SU-DHL-6 (cell line): Measurements from ENCODE around the gene SUPT3H.

Source experiments
- EZH2phosphoT487 ChIP-seq: fragments of 200-600 bp; sonication (generic), shearing (Covaris generic); conservative IDR thresholded peaks from 2 replicates; pipeline ENCODE4 v1.6.1; 2018; ENCODE audit warnings: mild to moderate bottlenecking, antibody characterized with exemption, low read length, moderate library complexity, mixed read lengths
- TF ChIP-seq, protein P1 (sequence below): fragments of 200-600 bp; sonication (generic); IDR thresholded peaks from one replicate; pipeline ENCODE4 v1.5.1; 2017; ENCODE audit warnings: antibody characterized with exemption, mild to moderate bottlenecking, low read length, moderate library complexity; ENCODE audit not compliant: insufficient read depth, poor library complexity, severe bottlenecking

DNA sequence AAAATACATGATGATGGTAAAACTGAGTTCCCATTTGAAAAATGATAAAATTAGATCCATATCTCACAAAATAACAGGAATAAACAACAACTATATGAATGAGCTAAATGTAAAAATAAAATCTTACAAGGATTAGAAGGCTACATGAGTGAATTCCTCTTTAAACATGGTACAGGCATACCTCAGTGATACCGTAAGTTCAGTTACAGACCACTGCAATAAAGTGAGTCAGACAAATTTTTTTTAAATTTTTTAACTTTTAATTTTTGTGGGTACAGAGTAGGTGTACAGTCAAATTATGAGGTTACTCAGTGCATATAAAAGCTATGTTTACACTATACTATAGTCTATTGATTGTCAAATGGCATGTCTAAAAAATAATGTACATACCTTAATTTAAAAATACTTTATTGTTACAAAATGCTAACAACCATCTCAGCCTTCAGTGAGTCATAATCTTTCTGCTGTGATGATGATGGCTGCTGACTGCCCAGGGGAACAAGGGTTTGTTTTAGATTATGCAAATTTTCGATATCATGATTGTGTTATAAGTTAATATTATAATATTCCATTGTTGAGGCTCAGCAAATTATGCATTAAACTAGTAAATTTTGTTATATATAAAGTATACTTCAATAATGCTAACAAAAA, 272.4 kb downstream of the SUPT3H start:
- TF ChIP-seq, protein P1, sequence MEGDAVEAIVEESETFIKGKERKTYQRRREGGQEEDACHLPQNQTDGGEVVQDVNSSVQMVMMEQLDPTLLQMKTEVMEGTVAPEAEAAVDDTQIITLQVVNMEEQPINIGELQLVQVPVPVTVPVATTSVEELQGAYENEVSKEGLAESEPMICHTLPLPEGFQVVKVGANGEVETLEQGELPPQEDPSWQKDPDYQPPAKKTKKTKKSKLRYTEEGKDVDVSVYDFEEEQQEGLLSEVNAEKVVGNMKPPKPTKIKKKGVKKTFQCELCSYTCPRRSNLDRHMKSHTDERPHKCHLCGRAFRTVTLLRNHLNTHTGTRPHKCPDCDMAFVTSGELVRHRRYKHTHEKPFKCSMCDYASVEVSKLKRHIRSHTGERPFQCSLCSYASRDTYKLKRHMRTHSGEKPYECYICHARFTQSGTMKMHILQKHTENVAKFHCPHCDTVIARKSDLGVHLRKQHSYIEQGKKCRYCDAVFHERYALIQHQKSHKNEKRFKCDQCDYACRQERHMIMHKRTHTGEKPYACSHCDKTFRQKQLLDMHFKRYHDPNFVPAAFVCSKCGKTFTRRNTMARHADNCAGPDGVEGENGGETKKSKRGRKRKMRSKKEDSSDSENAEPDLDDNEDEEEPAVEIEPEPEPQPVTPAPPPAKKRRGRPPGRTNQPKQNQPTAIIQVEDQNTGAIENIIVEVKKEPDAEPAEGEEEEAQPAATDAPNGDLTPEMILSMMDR = no peak
- no peak for TF ChIP-seq EZH2phosphoT487
